Trophoblast cell (in vitro differentiated cells and primary cell): Measurements from ENCODE around the gene SLITRK3. TPM values are rescaled to one million over a fixed set of nuclear protein-coding genes. Genes with fewer than 3 reads are reported as not detected.

Experiments
- DNase-seq, 2 donors: peaks; one replicate each; pipeline ENCODE4 v3.0.0-alpha.2; 2016
- H2AFZ ChIP-seq: 2 replicates; pipeline ENCODE4 v1.6.1; 2013; ENCODE audit warnings: low read length, moderate library complexity, mild to moderate bottlenecking; ENCODE audit not compliant: insufficient read depth, poor library complexity
- H2AK5ac ChIP-seq: 2 replicates; pipeline ENCODE4 v1.6.1; 2013; ENCODE audit warnings: mild to moderate bottlenecking, low read length
- H2BK120ac ChIP-seq: 2 replicates; pipeline ENCODE4 v1.6.1; 2013; ENCODE audit warnings: low read length, mild to moderate bottlenecking, moderate library complexity; ENCODE audit not compliant: insufficient read depth, poor library complexity
- H2BK12ac ChIP-seq: 2 replicates; pipeline ENCODE4 v1.6.1; 2013; ENCODE audit warnings: mild to moderate bottlenecking, low read length, moderate library complexity
- H2BK5ac ChIP-seq: 2 replicates; pipeline ENCODE4 v1.6.1; 2013; ENCODE audit warnings: low read length, low read depth, moderate library complexity, mild to moderate bottlenecking; ENCODE audit not compliant: poor library complexity
- H3K14ac ChIP-seq: 2 replicates; pipeline ENCODE4 v1.6.1; 2013; ENCODE audit warnings: mild to moderate bottlenecking, low read length
- H3K18ac ChIP-seq: 2 replicates; pipeline ENCODE4 v1.6.1; 2013; ENCODE audit warnings: mild to moderate bottlenecking, low read length
- H3K23ac ChIP-seq: 2 replicates; pipeline ENCODE4 v1.6.1; 2013; ENCODE audit warnings: low read length
- H3K27ac ChIP-seq: 2 replicates; pipeline ENCODE4 v1.5.1; 2013; ENCODE audit warnings: low read depth, mild to moderate bottlenecking, inconsistent platforms, low read length, moderate library complexity
- H3K27me3 ChIP-seq: 2 replicates; pipeline ENCODE4 v1.6.1; 2013; ENCODE audit warnings: inconsistent platforms, mild to moderate bottlenecking, low read length, moderate library complexity; ENCODE audit not compliant: insufficient read depth
- H3K36me3 ChIP-seq, 2 experiments: 1 replicate in 1 of 2; 2 replicates in 1 of 2; pipeline ENCODE4 v1.6.1; 2013; ENCODE audit warnings: low read length in 2 of 2, mild to moderate bottlenecking in 2 of 2, moderate library complexity in 1 of 2; ENCODE audit not compliant: insufficient read depth in 2 of 2, control insufficient read depth in 1 of 2
- H3K4ac ChIP-seq: 2 replicates; pipeline ENCODE4 v1.6.1; 2013; ENCODE audit warnings: low read depth, mild to moderate bottlenecking, low read length, moderate library complexity
- H3K4me1 ChIP-seq, 2 experiments: 1 replicate in 1 of 2; 2 replicates in 1 of 2; pipeline ENCODE4 v1.6.1; 2013; ENCODE audit warnings: low read length in 2 of 2, mild to moderate bottlenecking in 2 of 2, moderate library complexity in 1 of 2; ENCODE audit not compliant: insufficient read depth in 2 of 2, control insufficient read depth in 1 of 2
- H3K4me2 ChIP-seq: 2 replicates; pipeline ENCODE4 v1.6.1; 2013; ENCODE audit warnings: inconsistent platforms, mild to moderate bottlenecking, low read length, moderate library complexity
- H3K4me3 ChIP-seq: 2 replicates; pipeline ENCODE4 v1.5.1; 2013; ENCODE audit warnings: mild to moderate bottlenecking, low read depth, low read length, inconsistent platforms
- H3K79me1 ChIP-seq: one replicate; pipeline ENCODE4 v1.6.1; 2013; ENCODE audit warnings: low read length
- H3K79me2 ChIP-seq: 2 replicates; pipeline ENCODE4 v1.6.1; 2013; ENCODE audit warnings: low read length, mild to moderate bottlenecking; ENCODE audit not compliant: control insufficient read depth, insufficient read depth, poor library complexity
- H3K9ac ChIP-seq: 2 replicates; pipeline ENCODE4 v1.6.1; 2013; ENCODE audit warnings: mild to moderate bottlenecking, low read length
- H3K9me3 ChIP-seq: 2 replicates; pipeline ENCODE4 v1.6.1; 2013; ENCODE audit warnings: low read depth, mild to moderate bottlenecking, control low read depth, inconsistent platforms, low read length; ENCODE audit not compliant: insufficient read depth
- H4K12ac ChIP-seq: 2 replicates; pipeline ENCODE4 v1.6.1; 2013; ENCODE audit warnings: low read depth, mild to moderate bottlenecking, low read length, moderate library complexity
- H4K8ac ChIP-seq: 2 replicates; pipeline ENCODE4 v1.6.1; 2013; ENCODE audit warnings: low read depth, mild to moderate bottlenecking, low read length, moderate library complexity
- H4K91ac ChIP-seq: one replicate; pipeline ENCODE4 v1.6.1; 2013; ENCODE audit warnings: low read depth, mild to moderate bottlenecking, low read length, moderate library complexity
- WGBS: extraction: QIAGEN DNeasy Blood & Tissue Kit; methylation state at CpG from one replicate; pipeline ENCODE4 v1.1.7; 2013; ENCODE audit warnings: missing lambda C conversion rate; ENCODE audit not compliant: insufficient read length, insufficient coverage; ENCODE audit errors: extremely low coverage; 5-methylcytosine and 5-hydroxymethylcytosine counted together
- polyA plus RNA-seq: library from polyadenylated mRNA; stranded (reverse); fragments of 200-250 nt; gene quantifications from 2 replicates; pipeline ENCODE4 v1.2.3, GENCODE V29; 2013

SLITRK3 gene
- polyA plus RNA-seq: 0.01 TPM in 1 of 2 replicates, not detected in the other

- H3K18ac ChIP-seq: no peak within 1 kb of the TSS
- H3K79me1 ChIP-seq: no peaks in the 10 kb centered on the region
- no peak within 1 kb of the TSS for H3K23ac ChIP-seq
- DNase-seq: no peak
- no CpG with 5 or more reads among the region's 43 CpGs for WGBS
- H3K4ac ChIP-seq: no peak within 1 kb of the TSS
- no peak within 1 kb of the TSS for H3K14ac ChIP-seq
- no peaks in the 10 kb centered on the region for H3K36me3 ChIP-seq
- H3K79me2 ChIP-seq: no peaks in the 10 kb centered on the region
- H3K4me1 ChIP-seq: peaks cover 5 to 10% of the 10 kb centered on the region in 2 experiments
- no peak within 1 kb of the TSS for H3K9ac ChIP-seq
- H4K12ac ChIP-seq: no peak within 1 kb of the TSS
- no peak within 1 kb of the TSS for H4K8ac ChIP-seq
- H2BK120ac ChIP-seq: no peak within 1 kb of the TSS
- no peak within 1 kb of the TSS for H4K91ac ChIP-seq
- no peak within 1 kb of the TSS for H3K27ac ChIP-seq
- peaks cover 49% of the 10 kb centered on the region for H3K27me3 ChIP-seq
- H3K4me3 ChIP-seq: no peak within 1 kb of the TSS
- no peaks in the 10 kb centered on the region for H3K9me3 ChIP-seq
- H2AFZ ChIP-seq: no peak within 1 kb of the TSS
- H2BK5ac ChIP-seq: no peak within 1 kb of the TSS
- peak within 1 kb of the TSS; percentile 93 for H3K4me2 ChIP-seq
- no peak within 1 kb of the TSS for H2BK12ac ChIP-seq
- no peak within 1 kb of the TSS for H2AK5ac ChIP-seq
Observed at GRCh38 chr3:165195640-165196576, at the start of gene SLITRK3. SLITRK3 (minus strand) TSS chr3:165196384; CDS start chr3:165190830, 5,554 bp downstream.

GRCh38 chr3:165243597-165243996 lies 47.4 kb upstream of the SLITRK3 start:
- Histone ChIP-seq H3K27me3 (no peaks in the 10 kb centered on the region), H2BK5ac (no peak overlapping the region), H3K4ac (no peak overlapping the region), H3K4me2 (no peak overlapping the region), H4K12ac (no peak overlapping the region), H2AK5ac (no peak overlapping the region), H3K79me2 (no peaks in the 10 kb centered on the region), H3K79me1 (no peaks in the 10 kb centered on the region), H2BK120ac (no peak overlapping the region), H3K27ac (no peak overlapping the region), H3K4me1 (no peaks in the 10 kb centered on the region), H4K8ac (no peak overlapping the region), H2BK12ac (no peak overlapping the region), H2AFZ (no peak overlapping the region), H4K91ac (no peak overlapping the region), H3K4me3 (no peak overlapping the region), H3K23ac (no peak overlapping the region), H3K18ac (no peak overlapping the region), H3K9ac (no peak overlapping the region), H3K9me3 (no peaks in the 10 kb centered on the region), H3K14ac (no peak overlapping the region), H3K36me3 (no peaks in the 10 kb centered on the region)
- no peak for DNase-seq

GRCh38 chr3:165233501-165234195 lies 37.5 kb upstream of the SLITRK3 start:
- Histone ChIP-seq H3K79me2 (no peaks in the 10 kb centered on the region), H3K4me2 (no peak overlapping the region), H3K9ac (no peak overlapping the region), H3K9me3 (no peaks in the 10 kb centered on the region), H3K36me3 (no peaks in the 10 kb centered on the region), H2BK120ac (no peak overlapping the region), H3K27ac (no peak overlapping the region), H3K18ac (no peak overlapping the region), H4K91ac (no peak overlapping the region), H2BK12ac (no peak overlapping the region), H2AK5ac (no peak overlapping the region), H4K12ac (no peak overlapping the region), H3K4me3 (no peak overlapping the region), H4K8ac (no peak overlapping the region), H3K4me1 (no peaks in the 10 kb centered on the region), H3K14ac (no peak overlapping the region), H3K4ac (no peak overlapping the region), H3K79me1 (no peaks in the 10 kb centered on the region), H2BK5ac (no peak overlapping the region), H3K27me3 (no peaks in the 10 kb centered on the region), H2AFZ (no peak overlapping the region), H3K23ac (no peak overlapping the region)
- WGBS: no CpG with 5 or more reads among the region's 5 CpGs
- DNase-seq: no peak

- Histone ChIP-seq H4K91ac (no peak overlapping the region), H3K18ac (no peak overlapping the region), H3K4ac (no peak overlapping the region), H3K79me2 (no peaks in the 10 kb centered on the region), H3K14ac (no peak overlapping the region), H3K9me3 (no peaks in the 10 kb centered on the region), H4K8ac (no peak overlapping the region), H2AK5ac (no peak overlapping the region), H2BK12ac (no peak overlapping the region), H3K4me3 (no peak overlapping the region), H3K4me2 (no peak overlapping the region), H3K36me3 (no peaks in the 10 kb centered on the region), H3K4me1 (no peaks in the 10 kb centered on the region), H3K27me3 (no peaks in the 10 kb centered on the region), H2BK120ac (no peak overlapping the region), H4K12ac (no peak overlapping the region), H3K79me1 (no peaks in the 10 kb centered on the region), H3K27ac (no peak overlapping the region), H3K9ac (no peak overlapping the region), H3K23ac (no peak overlapping the region), H2BK5ac (no peak overlapping the region), H2AFZ (no peak overlapping the region)
- no peak for DNase-seq
- WGBS: no CpG with 5 or more reads among the region's 1 CpG
Observed at GRCh38 chr3:165225604-165226003, 29.4 kb upstream of the SLITRK3 start.
